ENCODE measurements around the gene ENOPH1.
"Not testable (repeated sequence)": the region's sequence is repeated elsewhere in the genome, so short reads cannot be mapped to it uniquely, and the experiment has no call there.

ENOPH1 gene

DNA sequence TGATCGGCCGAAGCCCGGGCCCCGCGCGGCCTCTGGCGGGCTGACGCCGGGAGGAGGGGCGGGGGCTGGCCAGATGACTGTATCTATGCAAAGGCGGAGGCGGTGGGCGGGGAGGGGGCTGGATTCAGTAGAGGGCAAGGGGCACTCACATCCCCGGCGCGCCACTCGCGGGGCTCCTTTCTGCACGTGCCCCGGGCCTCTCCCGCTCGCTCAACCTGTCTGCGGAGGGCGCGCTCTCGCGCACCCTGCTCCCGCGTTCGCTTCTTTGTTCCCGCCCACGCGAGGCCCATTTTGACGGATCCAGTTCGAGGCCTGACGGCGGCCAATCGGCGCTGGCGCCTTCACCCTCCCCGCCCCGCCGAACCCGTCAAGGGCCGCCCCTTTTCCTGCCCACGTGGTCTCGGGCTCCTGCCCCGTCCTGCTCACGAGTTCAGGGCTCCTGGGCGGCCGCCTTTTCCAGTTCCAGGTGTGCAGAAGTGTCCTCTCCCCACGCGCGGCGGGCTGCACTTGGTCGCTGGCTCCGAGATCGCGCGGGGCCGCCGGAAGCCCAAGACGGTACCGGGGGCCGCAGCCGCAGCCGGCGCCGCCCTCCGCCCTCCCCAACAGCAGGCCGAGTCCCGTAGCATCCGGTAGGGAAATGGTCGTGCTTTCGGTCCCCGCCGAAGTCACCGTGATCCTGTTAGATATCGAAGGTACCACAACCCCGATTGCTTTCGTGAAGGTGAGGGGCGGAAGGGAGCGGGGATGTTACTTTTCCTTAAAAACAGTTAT lies at the start of gene ENOPH1, which contains the start of gene HNRNPDL:
TSS of gene ENOPH1 (plus strand) at position 398 of the 771 bp plus-strand sequence. CDS start at position 638, 240 bp downstream.
TSS of gene HNRNPDL (minus strand) at position 270 of the 771 bp plus-strand sequence. CDS start 772 bp downstream, outside the sequence.
- TF ChIP-seq ZNF274 (IDR thresholded peaks at IDR 0.05; ENCODE audit: low read depth, low read length) (no peak), SUZ12 (IDR thresholded peaks at IDR 0.05; ENCODE audit: extremely low read depth, insufficient read depth, insufficient read length) (no peak), YY1 (IDR thresholded peaks at IDR 0.05; ENCODE audit: insufficient read depth, insufficient read length) (no peak)
- no peaks in the 10 kb centered on the region for H3K9me3 ChIP-seq (ENCODE audit: insufficient read depth, low read length)
- peak within 1 kb of the TSS; percentile 94 for H3K4me3 ChIP-seq (ENCODE audit: insufficient read length, low read depth)
- no peaks in the 10 kb centered on the region for H3K4me1 ChIP-seq (ENCODE audit: insufficient read depth, insufficient read length)
- peaks cover 59% of the 10 kb centered on the region for H3K36me3 ChIP-seq (ENCODE audit: insufficient read depth, insufficient read length, low read length)
- H3K9ac ChIP-seq (ENCODE audit: insufficient read length, low read depth), result peak within 1 kb of the TSS; percentile 99
- peak; percentile 89 for DNase-seq (ENCODE audit: low read depth, low spot score)
- H3K27me3 ChIP-seq (ENCODE audit: insufficient read depth, insufficient read length), result no peaks in the 10 kb centered on the region

DNA sequence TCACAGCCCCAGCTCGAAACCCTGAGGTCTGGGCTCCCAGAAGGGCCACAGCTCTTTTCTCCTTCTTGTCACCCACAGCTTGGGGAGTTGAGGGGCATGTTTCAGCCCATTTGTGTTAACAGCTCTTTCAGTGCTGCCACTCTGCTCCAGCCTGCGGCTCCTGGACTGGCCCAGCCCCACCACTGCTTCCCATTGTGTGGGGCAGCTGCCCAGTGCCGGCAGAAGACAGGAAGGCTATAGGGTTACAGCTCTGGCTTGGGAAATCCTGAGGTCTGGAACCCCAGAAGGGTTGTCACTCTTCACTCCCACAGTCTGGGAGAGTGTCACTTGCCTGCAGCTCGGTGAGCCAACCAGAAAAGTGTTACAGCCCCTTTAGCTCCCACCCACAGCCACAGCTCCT lies 49.6 kb upstream of the ENOPH1 start:
- no peak for DNase-seq (ENCODE audit: low read depth, low spot score)
- TF ChIP-seq ZNF274 (IDR thresholded peaks at IDR 0.05; ENCODE audit: low read depth, low read length), result no peak
- TF ChIP-seq YY1 (IDR thresholded peaks at IDR 0.05; ENCODE audit: insufficient read depth, insufficient read length), result no peak
- no peak for TF ChIP-seq SUZ12 (IDR thresholded peaks at IDR 0.05; ENCODE audit: extremely low read depth, insufficient read depth, insufficient read length)
- Histone ChIP-seq H3K9ac (ENCODE audit: insufficient read length, low read depth) (no peak overlapping the region), H3K4me3 (ENCODE audit: insufficient read length, low read depth) (no peak overlapping the region), H3K36me3 (ENCODE audit: insufficient read depth, insufficient read length, low read length) (peaks cover 6% of the 10 kb centered on the region), H3K27me3 (ENCODE audit: insufficient read depth, insufficient read length) (no peaks in the 10 kb centered on the region), H3K4me1 (ENCODE audit: insufficient read depth, insufficient read length) (no peaks in the 10 kb centered on the region), H3K9me3 (ENCODE audit: insufficient read depth, low read length) (peaks cover 22% of the 10 kb centered on the region)

DNA sequence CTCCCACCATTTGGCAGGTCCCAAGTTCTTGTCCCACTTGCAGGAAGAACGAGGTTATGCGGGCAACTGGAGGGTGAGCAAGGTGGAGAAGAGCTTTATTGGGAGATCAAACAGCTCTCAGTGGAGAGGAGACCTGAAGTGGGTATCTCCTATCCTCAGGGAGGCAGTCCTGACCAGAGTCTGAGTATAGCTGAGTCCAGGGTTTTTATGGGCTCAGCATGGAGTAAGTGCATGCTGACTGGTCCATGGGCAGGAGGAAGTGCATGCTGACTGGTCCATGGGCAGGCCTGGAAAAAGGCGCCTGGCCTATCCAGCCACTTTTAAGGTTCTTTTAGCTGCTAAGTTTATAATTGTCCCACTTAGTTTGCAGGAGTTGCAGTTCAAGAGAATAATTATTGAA lies 49.2 kb upstream of the ENOPH1 start:
- no peak overlapping the region for H3K4me3 ChIP-seq (ENCODE audit: insufficient read length, low read depth)
- H3K36me3 ChIP-seq (ENCODE audit: insufficient read depth, insufficient read length, low read length), result peaks cover 6% of the 10 kb centered on the region
- H3K9me3 ChIP-seq (ENCODE audit: insufficient read depth, low read length), result peaks cover 25% of the 10 kb centered on the region
- H3K9ac ChIP-seq (ENCODE audit: insufficient read length, low read depth), result no peak overlapping the region
- no peaks in the 10 kb centered on the region for H3K4me1 ChIP-seq (ENCODE audit: insufficient read depth, insufficient read length)
- H3K27me3 ChIP-seq (ENCODE audit: insufficient read depth, insufficient read length), result no peaks in the 10 kb centered on the region
- TF ChIP-seq YY1 (IDR thresholded peaks at IDR 0.05; ENCODE audit: insufficient read depth, insufficient read length), result no peak
- TF ChIP-seq SUZ12 (IDR thresholded peaks at IDR 0.05; ENCODE audit: extremely low read depth, insufficient read depth, insufficient read length), result no peak
- no peak for TF ChIP-seq ZNF274 (IDR thresholded peaks at IDR 0.05; ENCODE audit: low read depth, low read length)
- DNase-seq (ENCODE audit: low read depth, low spot score), result no peak

DNA sequence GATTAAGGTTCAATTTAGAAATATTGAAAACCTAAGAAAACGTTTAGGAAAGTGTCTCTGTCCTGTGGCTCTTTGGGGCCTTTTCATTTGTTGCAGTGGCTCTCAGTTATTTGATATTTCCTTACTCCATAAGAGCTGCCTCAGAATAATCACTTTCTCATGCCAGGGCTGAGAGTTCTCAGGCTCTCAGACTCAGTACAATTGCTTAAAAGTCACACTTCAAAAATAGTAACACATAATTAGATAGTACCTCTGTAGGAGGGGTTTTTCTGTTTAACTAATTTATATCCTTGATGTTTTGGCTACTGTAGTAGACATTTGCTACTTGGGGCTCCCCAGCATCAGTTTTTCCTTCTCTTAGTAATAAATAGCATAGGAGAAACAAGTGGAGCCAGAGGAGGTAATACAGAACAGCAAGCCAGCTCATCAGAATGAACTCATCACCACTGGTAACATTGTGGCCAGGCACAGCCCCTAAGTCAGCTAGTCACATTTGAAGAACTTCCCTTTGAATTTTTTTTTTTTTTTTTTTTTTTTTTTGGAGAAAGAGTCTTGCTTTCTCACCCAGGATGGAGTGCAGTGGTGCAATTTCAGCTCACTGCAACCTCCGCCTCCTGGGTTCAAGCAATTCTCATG lies 48.6 kb upstream of the ENOPH1 start:
- no peak for DNase-seq (ENCODE audit: low read depth, low spot score)
- Histone ChIP-seq H3K4me3 (ENCODE audit: insufficient read length, low read depth) (no peak overlapping the region), H3K36me3 (ENCODE audit: insufficient read depth, insufficient read length, low read length) (peaks cover 6% of the 10 kb centered on the region), H3K27me3 (ENCODE audit: insufficient read depth, insufficient read length) (no peaks in the 10 kb centered on the region), H3K9me3 (ENCODE audit: insufficient read depth, low read length) (peaks cover 25% of the 10 kb centered on the region), H3K9ac (ENCODE audit: insufficient read length, low read depth) (no peak overlapping the region), H3K4me1 (ENCODE audit: insufficient read depth, insufficient read length) (no peaks in the 10 kb centered on the region)
- TF ChIP-seq ZNF274 (IDR thresholded peaks at IDR 0.05; ENCODE audit: low read depth, low read length) (no peak), YY1 (IDR thresholded peaks at IDR 0.05; ENCODE audit: insufficient read depth, insufficient read length) (no peak), SUZ12 (IDR thresholded peaks at IDR 0.05; ENCODE audit: extremely low read depth, insufficient read depth, insufficient read length) (no peak)

DNA sequence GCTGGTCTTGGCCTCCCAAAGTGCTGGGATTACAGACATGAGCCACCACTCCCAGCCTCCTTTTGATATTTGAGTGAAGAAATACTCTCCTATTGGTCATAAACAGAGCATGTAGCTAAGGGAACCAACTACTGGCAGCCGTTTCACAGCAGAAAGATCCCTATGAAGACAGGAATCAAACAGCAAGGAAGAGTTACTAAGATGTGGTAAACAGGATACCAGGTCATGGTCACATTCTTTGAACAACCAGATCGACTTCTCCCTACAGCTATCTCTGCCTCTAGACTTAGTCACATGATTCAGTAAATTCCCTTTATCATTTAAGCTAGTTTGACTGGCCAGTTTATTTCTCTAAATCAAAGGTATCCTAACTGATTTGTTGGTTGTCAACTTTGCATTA lies 47.6 kb upstream of the ENOPH1 start:
- Histone ChIP-seq H3K4me3 (ENCODE audit: insufficient read length, low read depth) (no peak overlapping the region), H3K36me3 (ENCODE audit: insufficient read depth, insufficient read length, low read length) (peaks cover 6% of the 10 kb centered on the region), H3K9ac (ENCODE audit: insufficient read length, low read depth) (no peak overlapping the region), H3K4me1 (ENCODE audit: insufficient read depth, insufficient read length) (no peaks in the 10 kb centered on the region), H3K9me3 (ENCODE audit: insufficient read depth, low read length) (peaks cover 25% of the 10 kb centered on the region), H3K27me3 (ENCODE audit: insufficient read depth, insufficient read length) (no peaks in the 10 kb centered on the region)
- TF ChIP-seq YY1 (IDR thresholded peaks at IDR 0.05; ENCODE audit: insufficient read depth, insufficient read length), result no peak
- no peak for TF ChIP-seq SUZ12 (IDR thresholded peaks at IDR 0.05; ENCODE audit: extremely low read depth, insufficient read depth, insufficient read length)
- no peak for TF ChIP-seq ZNF274 (IDR thresholded peaks at IDR 0.05; ENCODE audit: low read depth, low read length)
- no peak for DNase-seq (ENCODE audit: low read depth, low spot score)

DNA sequence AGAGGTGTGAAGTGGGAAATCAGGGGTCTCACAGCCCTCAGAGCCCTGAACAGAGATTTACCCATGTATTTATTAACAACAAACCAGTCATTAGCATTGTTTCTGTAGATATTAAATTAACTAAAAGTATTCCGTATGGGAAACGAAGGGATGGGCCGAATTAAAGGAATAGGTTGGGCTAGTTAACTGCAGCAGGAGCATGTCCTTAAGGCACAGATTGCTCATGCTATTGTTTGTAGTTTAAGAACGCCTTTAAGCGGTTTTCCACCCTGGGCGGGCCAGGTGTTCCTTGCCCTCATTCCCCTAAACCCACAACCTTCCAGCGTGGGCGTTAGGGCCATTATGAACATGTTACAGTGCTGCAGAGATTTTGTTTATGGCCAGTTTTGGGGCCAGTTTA lies 44.1 kb upstream of the ENOPH1 start:
- H3K9ac ChIP-seq (ENCODE audit: insufficient read length, low read depth); H3K36me3 ChIP-seq (ENCODE audit: insufficient read depth, insufficient read length, low read length); H3K4me3 ChIP-seq (ENCODE audit: insufficient read length, low read depth); H3K27me3 ChIP-seq (ENCODE audit: insufficient read depth, insufficient read length); DNase-seq (ENCODE audit: low read depth, low spot score); H3K4me1 ChIP-seq (ENCODE audit: insufficient read depth, insufficient read length): not testable (repeated sequence)
- H3K9me3 ChIP-seq (ENCODE audit: insufficient read depth, low read length), result peaks cover 14% of the 10 kb centered on the region

DNA sequence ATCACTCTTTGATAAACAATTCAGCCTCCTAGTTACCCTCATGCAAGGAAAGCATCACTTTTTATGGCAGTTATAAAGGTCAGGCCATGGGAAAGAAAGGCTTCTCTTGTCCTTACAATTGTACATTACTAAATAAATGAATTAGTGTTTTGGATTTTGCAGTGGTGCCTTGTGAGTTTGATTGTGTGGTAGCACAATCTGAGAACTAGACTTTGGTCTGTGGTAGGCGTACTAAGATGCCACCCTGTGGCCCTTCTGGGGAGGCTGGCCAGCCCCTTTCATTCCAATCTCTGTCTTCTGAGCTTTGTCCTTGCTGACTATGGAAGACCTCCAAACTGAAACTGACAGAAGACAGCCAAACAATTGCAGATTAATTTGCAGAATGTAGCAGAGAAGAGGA lies 42.0 kb upstream of the ENOPH1 start:
- Histone ChIP-seq H3K9ac (ENCODE audit: insufficient read length, low read depth) (no peak overlapping the region), H3K27me3 (ENCODE audit: insufficient read depth, insufficient read length) (no peaks in the 10 kb centered on the region), H3K36me3 (ENCODE audit: insufficient read depth, insufficient read length, low read length) (no peaks in the 10 kb centered on the region), H3K4me3 (ENCODE audit: insufficient read length, low read depth) (no peak overlapping the region), H3K4me1 (ENCODE audit: insufficient read depth, insufficient read length) (no peaks in the 10 kb centered on the region), H3K9me3 (ENCODE audit: insufficient read depth, low read length) (peaks cover 12% of the 10 kb centered on the region)
- DNase-seq (ENCODE audit: low read depth, low spot score), result no peak
- TF ChIP-seq SUZ12 (IDR thresholded peaks at IDR 0.05; ENCODE audit: extremely low read depth, insufficient read depth, insufficient read length) (no peak), ZNF274 (IDR thresholded peaks at IDR 0.05; ENCODE audit: low read depth, low read length) (no peak), YY1 (IDR thresholded peaks at IDR 0.05; ENCODE audit: insufficient read depth, insufficient read length) (no peak)

DNA sequence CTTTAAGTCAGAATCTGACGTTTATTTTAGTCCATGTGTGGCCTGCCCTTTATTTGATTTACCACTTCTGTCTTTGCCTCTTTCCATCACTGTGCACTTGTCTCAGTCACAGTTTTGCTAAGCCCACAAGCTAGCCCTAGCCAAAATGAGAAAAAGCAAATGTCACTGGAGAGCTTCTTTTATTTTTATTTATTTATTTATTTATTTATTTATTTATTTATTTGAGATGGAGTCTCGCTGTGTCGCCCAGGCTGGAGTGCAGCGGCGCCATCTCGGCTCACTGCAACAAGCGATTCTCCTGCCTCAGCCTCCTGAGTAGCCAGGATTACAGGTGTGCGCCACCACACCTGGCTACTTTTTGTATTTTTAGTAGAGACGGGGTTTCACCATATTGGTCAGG lies 40.3 kb upstream of the ENOPH1 start:
- H3K4me1 ChIP-seq (ENCODE audit: insufficient read depth, insufficient read length); H3K9ac ChIP-seq (ENCODE audit: insufficient read length, low read depth); H3K36me3 ChIP-seq (ENCODE audit: insufficient read depth, insufficient read length, low read length); H3K4me3 ChIP-seq (ENCODE audit: insufficient read length, low read depth); DNase-seq (ENCODE audit: low read depth, low spot score); H3K27me3 ChIP-seq (ENCODE audit: insufficient read depth, insufficient read length): not testable (repeated sequence)
- H3K9me3 ChIP-seq (ENCODE audit: insufficient read depth, low read length), result peaks cover 11% of the 10 kb centered on the region

All from NT2/D1 (cell line).